Choroid plexus epithelial cell (primary cell): ENCODE results near the gene TRIM24.

Experiments used
- DNase-seq: peaks from one replicate; pipeline ENCODE4 v3.0.0-alpha.2; 2010; ENCODE audit warnings: low read depth
- H3K4me3 ChIP-seq: 2 replicates; pipeline ENCODE4 v1.5.1; 2011; ENCODE audit warnings: low read depth, mild to moderate bottlenecking, control low read depth, low read length, moderate library complexity
- CTCF ChIP-seq: conservative IDR thresholded peaks from 2 replicates; pipeline ENCODE4 v1.5.1; 2011; ENCODE audit warnings: low read depth, mild to moderate bottlenecking, control low read depth, inconsistent platforms, low read length, moderate library complexity

TRIM24 gene

GRCh38 chr7:138632826-138633602, 173.0 kb downstream of the TRIM24 start:
- TF ChIP-seq CTCF, result no peak
- no peak overlapping the region for H3K4me3 ChIP-seq
- no peak for DNase-seq
